ENCODE measurements around the gene ZNF879. TPM values are rescaled to one million over a fixed set of nuclear protein-coding genes. Genes with fewer than 3 reads are reported as not detected.

ZNF879 gene
- total and polyA plus RNA-seq, 2 donors (not counting 1 experiment from before 2014, with no cell fraction given), result 1.5 to 7.1 TPM

- no peak overlapping the region for H3K9ac ChIP-seq (ENCODE audit: insufficient read depth, low read length)
- no peak overlapping the region for H3K4me3 ChIP-seq (replicated peaks in 1 of 4; ENCODE audit: control extremely low read depth in 1 of 4, insufficient read depth in 1 of 4, low read depth in 3 of 4, low read length in 4 of 4)
- H3K4me1 ChIP-seq (ENCODE audit: control insufficient read depth, extremely low read depth, insufficient read depth, low read length), result no peaks in the 10 kb centered on the region
- TF ChIP-seq EZH2 (IDR thresholded peaks at IDR 0.05; ENCODE audit: low read length, missing control alignments), result no peak
- no peak for TF ChIP-seq CTCF (conservative IDR thresholded peaks at IDR 0.05 in 1 of 2, IDR thresholded peaks at IDR 0.05 in 1 of 2; ENCODE audit: low read depth in 1 of 2, low read length in 2 of 2)
- no peaks in the 10 kb centered on the region for H3K27me3 ChIP-seq (ENCODE audit: control insufficient read depth, insufficient read depth, low read length)
- H3K4me2 ChIP-seq (ENCODE audit: extremely low read depth, insufficient read depth, low read length), result no peak overlapping the region
- no peak for DNase-seq (ENCODE audit: low read depth in 2 of 2)
- H3K27ac ChIP-seq (ENCODE audit: insufficient read depth, low read length), result no peak overlapping the region
- H3K36me3 ChIP-seq (ENCODE audit: control insufficient read depth, insufficient read depth, low read length), result no peaks in the 10 kb centered on the region
- H4K20me1 ChIP-seq (ENCODE audit: control insufficient read depth, extremely low read depth, insufficient read depth, low read length), result no peaks in the 10 kb centered on the region
- H3K9me3 ChIP-seq (ENCODE audit: control insufficient read depth, insufficient read depth, low read depth, low read length), result no peaks in the 10 kb centered on the region
- H2AFZ ChIP-seq (ENCODE audit: low read length), result no peak overlapping the region
- no peaks in the 10 kb centered on the region for H3K79me2 ChIP-seq (ENCODE audit: control insufficient read depth, insufficient read depth, low read length)
These were observed 35.0 kb upstream of the ZNF879 start for GRCh38 chr5:178988436-178989220.

GRCh38 chr5:178989311-178989710 is 34.3 kb upstream of the ZNF879 start:
- Histone ChIP-seq H4K20me1 (ENCODE audit: control insufficient read depth, extremely low read depth, insufficient read depth, low read length) (no peaks in the 10 kb centered on the region), H3K79me2 (ENCODE audit: control insufficient read depth, insufficient read depth, low read length) (no peaks in the 10 kb centered on the region), H3K27ac (ENCODE audit: insufficient read depth, low read length) (no peak overlapping the region), H3K4me3 (replicated peaks in 1 of 4; ENCODE audit: control extremely low read depth in 1 of 4, insufficient read depth in 1 of 4, low read depth in 3 of 4, low read length in 4 of 4) (no peak overlapping the region), H2AFZ (ENCODE audit: low read length) (no peak overlapping the region), H3K9me3 (ENCODE audit: control insufficient read depth, insufficient read depth, low read depth, low read length) (no peaks in the 10 kb centered on the region), H3K36me3 (ENCODE audit: control insufficient read depth, insufficient read depth, low read length) (no peaks in the 10 kb centered on the region), H3K4me2 (ENCODE audit: extremely low read depth, insufficient read depth, low read length) (no peak overlapping the region), H3K9ac (ENCODE audit: insufficient read depth, low read length) (no peak overlapping the region), H3K27me3 (ENCODE audit: control insufficient read depth, insufficient read depth, low read length) (no peaks in the 10 kb centered on the region), H3K4me1 (ENCODE audit: control insufficient read depth, extremely low read depth, insufficient read depth, low read length) (no peaks in the 10 kb centered on the region)
- TF ChIP-seq EZH2 (IDR thresholded peaks at IDR 0.05; ENCODE audit: low read length, missing control alignments), result no peak
- TF ChIP-seq CTCF (conservative IDR thresholded peaks at IDR 0.05 in 1 of 2, IDR thresholded peaks at IDR 0.05 in 1 of 2; ENCODE audit: low read depth in 1 of 2, low read length in 2 of 2), result no peak
- DNase-seq (ENCODE audit: low read depth in 2 of 2), result no peak

- Histone ChIP-seq H3K36me3 (ENCODE audit: control insufficient read depth, insufficient read depth, low read length) (no peaks in the 10 kb centered on the region), H3K27me3 (ENCODE audit: control insufficient read depth, insufficient read depth, low read length) (no peaks in the 10 kb centered on the region), H3K9me3 (ENCODE audit: control insufficient read depth, insufficient read depth, low read depth, low read length) (no peaks in the 10 kb centered on the region), H3K4me1 (ENCODE audit: control insufficient read depth, extremely low read depth, insufficient read depth, low read length) (no peaks in the 10 kb centered on the region), H2AFZ (ENCODE audit: low read length) (no peak overlapping the region), H3K27ac (ENCODE audit: insufficient read depth, low read length) (no peak overlapping the region), H4K20me1 (ENCODE audit: control insufficient read depth, extremely low read depth, insufficient read depth, low read length) (no peaks in the 10 kb centered on the region), H3K4me2 (ENCODE audit: extremely low read depth, insufficient read depth, low read length) (no peak overlapping the region), H3K4me3 (replicated peaks in 1 of 4; ENCODE audit: control extremely low read depth in 1 of 4, insufficient read depth in 1 of 4, low read depth in 3 of 4, low read length in 4 of 4) (no peak overlapping the region), H3K9ac (ENCODE audit: insufficient read depth, low read length) (no peak overlapping the region), H3K79me2 (ENCODE audit: control insufficient read depth, insufficient read depth, low read length) (no peaks in the 10 kb centered on the region)
- TF ChIP-seq EZH2 (IDR thresholded peaks at IDR 0.05; ENCODE audit: low read length, missing control alignments) (no peak), CTCF (conservative IDR thresholded peaks at IDR 0.05 in 1 of 2, IDR thresholded peaks at IDR 0.05 in 1 of 2; ENCODE audit: low read depth in 1 of 2, low read length in 2 of 2) (no peak)
- DNase-seq (ENCODE audit: low read depth in 2 of 2), result no peak
These were observed 33.1 kb upstream of the ZNF879 start for GRCh38 chr5:178990491-178990890.
